Measurements from ENCODE around the gene EFNA4.

DNA sequence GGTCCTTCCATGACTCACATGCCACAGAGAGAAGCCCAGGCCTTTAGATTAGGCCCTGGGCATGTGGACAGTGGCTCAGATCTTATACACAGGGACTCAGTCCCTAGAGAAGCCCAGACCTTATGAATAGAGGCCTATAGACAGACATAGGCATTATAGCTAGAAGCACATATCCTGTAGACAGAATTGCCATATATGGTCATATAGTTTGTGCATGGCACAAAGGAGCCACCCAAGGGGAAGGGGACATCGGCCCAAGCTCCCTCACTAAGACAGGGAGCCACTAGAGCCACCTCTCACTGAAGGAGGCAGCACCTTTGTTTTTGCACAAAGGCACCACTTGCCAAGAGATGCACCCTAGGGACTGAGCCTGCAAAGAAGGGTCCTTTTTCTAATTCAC is 12.8 kb downstream of the EFNA4 start:
- TF ChIP-seq CTCF (IDR thresholded peaks at IDR 0.05) (no peak), EZH2 (IDR thresholded peaks at IDR 0.05) (no peak)
